Stimulated activated CD8-positive, alpha-beta memory T cell treated with anti-CD3 and anti-CD28 coated beads, Interleukin-12 subunit alpha, Interleukin-12 subunit beta, amount 100 ng/mL, for 24 hours (primary cell): ENCODE data around the gene ACTG1.

Experiments used
- DNase-seq: peaks from one replicate; pipeline ENCODE4 v3.0.0-alpha.2; 2020; ENCODE audit errors: extremely low read depth

Gene ACTG1

DNA sequence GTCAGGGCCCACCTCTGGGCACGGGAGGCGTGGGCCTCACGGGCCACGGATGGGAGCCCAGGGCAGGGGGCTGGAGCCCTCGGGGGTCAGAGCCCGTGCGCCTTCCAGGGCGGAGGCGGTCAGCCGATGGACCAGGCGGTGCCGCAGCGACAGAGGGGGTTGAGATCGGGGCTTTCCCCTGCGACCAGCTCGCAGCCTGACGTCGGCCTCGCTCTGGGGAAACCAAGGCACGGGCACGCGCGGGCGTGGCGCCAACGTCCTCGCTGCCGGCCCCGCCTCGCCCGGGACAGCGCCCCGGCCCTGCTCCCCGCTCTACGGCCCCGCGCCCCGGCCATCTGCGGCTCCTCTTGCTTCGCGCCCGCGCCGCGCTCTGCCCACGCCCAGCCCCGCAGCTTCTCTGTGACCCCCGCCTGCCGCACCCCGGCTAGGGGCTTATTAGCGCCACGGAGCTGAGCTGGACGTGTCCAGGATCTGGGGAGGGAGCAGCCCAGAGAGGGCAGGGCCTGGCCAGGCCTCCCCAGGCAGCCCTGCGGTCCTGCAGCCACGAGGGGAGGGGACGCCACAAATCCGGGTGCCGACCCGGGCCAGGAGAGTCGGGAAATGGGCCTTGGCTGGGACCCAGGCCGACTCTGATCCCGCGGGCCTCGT is 13.5 kb downstream of the ACTG1 start:
- no peak for DNase-seq

DNA sequence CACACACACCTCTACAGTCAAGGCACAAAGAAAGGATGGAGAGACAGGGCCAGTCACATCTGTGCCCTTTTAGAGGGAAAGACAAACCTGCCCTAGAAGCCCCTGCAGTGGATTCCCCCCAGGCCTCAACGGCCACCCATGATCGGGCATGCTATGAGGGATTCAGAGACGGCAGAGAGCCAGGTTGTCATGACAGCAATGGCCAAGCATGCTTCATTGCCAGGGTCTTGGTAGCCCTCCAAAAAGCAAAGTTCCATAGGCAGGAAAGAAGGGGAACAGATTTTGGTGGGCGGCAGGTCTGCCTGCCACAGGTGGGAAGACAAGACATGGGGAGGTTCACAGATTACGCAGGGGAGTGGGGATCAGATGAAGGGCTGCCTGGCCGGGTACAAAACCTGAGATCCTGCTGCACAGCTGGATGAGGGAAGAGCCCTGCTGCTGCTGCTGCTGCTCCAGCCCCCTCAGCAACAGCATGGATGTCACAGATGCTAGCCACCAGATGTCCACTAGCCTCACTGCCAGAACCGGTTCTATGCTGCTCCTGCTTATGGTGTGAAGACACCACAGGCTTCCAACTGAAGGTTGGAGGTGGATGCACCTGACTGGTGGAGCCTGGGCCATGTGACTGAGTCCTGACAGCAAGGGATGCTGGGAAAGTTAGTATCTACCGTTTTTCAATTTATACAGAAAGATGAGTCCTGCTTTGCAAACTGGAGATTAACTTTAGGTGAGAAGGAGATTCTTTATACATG is 17.8 kb downstream of the ACTG1 start:
- no peak for DNase-seq

DNA sequence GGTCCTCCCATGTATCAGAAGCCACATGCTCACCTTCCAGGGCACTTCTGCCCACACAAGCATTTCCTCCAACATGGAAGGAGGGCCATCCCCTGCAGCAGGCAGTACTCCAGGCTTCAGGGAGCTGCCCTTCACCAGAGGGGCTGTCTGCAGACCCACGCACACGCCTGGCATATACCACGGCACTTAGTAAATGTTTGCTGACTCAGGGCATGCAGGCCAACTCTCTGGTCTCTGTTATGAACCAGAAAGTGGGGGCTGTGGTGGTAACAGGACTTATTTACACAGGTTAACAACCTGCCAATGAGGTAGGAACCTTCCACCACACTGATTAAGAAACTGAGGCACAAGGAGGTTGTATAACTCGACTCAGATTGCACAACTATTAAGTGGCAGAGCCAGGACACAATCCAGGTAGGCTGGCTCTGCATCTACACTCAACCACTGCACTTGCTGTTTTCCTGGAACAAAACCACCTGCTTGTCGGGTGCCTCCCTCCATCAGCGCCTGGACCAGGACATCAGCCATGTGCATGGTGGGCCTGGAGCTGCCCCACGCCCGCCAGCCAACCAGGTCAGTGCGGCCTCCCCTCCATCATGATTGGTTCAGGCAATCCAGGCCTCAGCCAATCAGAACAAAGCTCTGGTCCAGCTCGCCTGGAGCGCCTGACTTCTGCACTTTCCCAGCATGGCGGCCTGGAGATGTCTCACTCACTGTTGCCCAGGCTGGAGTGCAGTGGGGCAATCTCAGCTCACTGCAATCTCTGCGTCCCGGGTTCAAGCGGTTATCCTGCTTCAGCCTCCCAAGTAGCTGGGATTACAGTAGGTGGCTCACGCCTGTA is 19.2 kb downstream of the ACTG1 start:
- no peak for DNase-seq

DNA sequence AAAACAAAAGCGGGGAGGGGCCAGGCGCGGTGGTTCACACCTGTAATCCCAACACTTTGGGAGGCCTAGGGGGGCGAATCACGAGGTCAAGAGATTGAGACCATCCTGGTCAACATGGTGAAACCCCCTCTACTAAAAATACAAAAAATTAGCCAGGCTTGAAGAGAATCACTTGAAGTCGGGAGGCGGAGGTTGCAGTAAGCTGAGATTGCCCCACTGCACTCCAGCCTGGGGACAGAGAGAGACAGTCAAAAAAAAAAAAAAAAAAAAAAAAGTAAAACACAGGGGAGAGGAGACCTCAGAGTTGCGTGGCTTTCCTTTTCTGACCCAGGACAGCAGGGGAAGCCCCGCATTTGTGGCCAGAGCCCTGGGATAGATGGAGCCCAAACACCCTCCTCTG is 19.9 kb downstream of the ACTG1 start:
- no peak for DNase-seq

DNA sequence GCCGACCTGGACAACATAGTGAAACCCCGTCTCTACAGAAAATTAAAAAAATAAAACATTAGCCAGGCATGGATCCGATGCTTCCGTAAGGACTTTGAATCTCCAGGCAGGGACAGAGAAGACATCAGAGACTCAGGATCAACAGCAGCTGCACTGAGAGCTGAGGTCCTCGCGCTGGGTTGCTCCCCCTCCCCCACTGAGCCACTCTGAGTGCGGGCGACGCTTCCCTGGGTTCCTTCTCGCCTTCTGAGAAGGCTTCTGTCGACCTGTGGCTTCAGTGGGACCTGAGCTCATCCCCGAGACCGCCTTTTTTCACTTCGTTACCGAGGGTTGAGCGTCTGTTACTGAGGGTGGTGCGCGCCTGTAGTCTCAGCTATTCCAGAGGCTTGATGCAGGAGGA is 20.4 kb downstream of the ACTG1 start:
- no peak for DNase-seq

DNA sequence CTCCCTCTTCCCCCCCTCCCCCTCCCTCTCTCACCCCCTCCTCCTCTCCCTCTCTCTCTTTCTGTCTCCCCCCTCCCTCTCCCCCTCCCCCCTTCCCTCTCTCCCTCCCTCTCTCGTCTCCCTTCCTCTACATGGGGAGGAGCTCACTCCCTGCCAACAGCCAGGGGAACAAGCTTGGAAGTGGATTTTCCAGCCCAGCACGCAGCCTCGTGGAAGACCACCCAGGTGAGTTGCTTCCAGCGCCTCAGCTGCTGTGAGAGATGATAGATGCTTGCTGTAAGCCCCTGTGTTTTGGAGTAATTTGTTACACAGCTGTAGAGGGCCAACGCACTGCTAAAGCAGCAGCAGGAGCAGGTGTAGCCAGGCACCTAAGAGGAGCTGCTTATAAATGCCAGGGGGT is 20.8 kb downstream of the ACTG1 start:
- DNase-seq = no peak

DNA sequence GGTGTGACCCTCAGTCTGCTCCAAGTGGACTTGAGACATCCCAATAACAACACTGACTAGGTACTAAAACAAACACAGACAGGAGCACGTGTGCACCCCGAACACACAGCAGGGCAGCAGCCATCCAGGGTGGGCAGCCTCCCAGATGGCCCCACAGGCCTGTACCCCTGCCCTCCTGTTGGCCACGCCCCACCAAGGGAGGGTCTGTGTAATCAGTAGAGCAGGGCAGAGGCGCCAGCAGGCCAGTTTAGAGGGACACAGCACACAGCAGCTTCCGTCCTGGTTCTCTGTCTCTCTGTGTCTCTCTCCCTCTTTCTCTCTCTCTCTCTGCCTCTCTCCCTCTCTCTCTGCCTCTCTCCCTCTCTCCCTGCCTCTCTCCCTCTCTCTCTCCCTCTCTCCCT is 21.4 kb downstream of the ACTG1 start:
- no peak for DNase-seq

DNA sequence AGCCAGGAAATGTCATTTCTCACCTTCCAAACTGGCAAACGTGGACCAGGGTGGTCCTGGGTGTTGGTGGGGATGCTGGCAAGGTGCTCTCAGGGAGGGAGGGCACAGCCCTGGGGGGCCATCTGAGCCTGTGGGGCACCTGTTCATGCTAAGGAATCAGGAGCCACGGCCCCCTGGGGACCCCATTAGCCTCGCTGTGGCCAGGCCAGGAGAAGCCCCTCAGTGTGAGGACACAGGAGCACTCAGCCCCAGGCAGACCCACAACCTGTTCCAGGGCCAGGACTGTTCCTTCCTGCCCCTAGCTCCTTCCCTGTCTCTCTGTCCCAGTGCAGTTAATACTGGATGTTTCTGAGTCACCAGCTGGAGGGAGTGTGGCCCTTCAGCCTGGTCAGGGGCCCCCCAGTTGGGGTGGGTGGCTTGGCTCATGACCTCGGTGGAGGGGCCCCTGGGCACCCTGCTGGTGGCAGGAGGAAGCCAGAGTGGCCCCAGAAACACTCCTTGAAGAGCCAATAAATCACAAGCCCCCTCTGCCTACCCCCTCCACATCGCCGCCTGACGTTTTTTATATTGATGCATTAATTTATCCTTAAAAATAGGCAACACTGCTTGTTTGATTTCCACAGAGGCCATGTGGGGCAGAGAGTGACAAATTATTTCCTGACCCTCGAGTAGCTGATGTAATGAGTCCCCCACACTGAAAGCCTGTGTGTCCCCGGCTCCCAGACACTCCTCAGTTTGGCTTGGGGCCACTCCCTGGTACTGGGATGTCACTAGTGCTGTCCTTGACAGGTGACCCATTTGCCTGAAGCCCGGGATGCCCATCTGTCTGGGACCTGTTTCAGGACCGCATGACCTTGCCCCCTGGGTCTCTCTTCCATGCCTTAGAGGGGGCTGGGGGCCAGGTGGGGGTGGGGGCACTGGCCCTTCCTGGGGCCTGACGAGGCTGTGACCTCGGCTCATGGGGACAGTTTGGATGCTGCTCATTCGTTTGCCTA is 22.3 kb downstream of the ACTG1 start:
- no peak for DNase-seq

DNA sequence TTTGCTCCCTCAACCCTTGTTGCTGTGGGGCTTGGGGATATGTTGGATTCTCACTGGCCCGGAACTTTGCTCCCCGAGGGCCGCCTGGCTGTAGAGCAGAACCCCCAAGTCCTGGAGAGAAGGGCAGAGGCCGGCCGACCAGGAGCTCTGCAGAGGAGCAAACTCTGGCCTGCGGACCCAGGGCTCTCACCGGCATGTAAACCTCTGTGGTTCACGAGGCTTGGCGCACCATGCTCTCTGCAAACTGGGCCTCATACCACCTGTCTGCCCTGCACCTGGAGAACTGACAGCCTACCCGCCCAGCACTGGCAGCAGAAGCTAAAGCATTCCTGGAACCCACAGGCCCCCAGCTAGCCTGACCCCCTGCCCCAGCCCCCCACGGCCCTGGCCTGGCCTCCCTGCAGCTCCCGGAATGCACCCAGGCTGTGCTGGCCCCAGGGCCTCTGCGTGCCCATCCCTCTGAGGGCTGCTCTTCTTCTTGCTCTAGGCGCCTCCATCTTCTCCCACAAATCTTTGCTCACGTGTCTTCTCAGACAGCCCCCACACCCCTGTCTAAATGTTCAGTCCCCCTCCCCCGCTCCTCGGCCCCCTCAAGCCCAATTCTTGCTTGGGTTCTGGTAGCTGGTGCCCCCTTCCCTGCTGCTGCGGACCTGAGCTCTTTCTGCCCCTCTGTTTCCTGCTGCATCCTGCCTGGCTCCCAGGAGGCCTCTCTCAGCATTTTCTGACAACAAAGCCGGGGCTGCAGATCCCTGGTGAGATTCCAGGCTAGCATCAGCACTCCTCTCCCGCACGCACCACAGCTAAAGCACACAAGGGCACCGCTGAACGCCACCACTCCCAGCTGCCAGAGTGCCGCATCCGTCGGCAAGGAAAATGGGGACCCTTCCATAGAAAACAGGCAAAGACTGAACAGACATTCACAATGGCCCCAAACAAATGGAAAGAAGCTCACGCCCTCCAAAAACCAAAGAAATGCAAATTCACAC is 23.3 kb downstream of the ACTG1 start:
- DNase-seq = no peak

DNA sequence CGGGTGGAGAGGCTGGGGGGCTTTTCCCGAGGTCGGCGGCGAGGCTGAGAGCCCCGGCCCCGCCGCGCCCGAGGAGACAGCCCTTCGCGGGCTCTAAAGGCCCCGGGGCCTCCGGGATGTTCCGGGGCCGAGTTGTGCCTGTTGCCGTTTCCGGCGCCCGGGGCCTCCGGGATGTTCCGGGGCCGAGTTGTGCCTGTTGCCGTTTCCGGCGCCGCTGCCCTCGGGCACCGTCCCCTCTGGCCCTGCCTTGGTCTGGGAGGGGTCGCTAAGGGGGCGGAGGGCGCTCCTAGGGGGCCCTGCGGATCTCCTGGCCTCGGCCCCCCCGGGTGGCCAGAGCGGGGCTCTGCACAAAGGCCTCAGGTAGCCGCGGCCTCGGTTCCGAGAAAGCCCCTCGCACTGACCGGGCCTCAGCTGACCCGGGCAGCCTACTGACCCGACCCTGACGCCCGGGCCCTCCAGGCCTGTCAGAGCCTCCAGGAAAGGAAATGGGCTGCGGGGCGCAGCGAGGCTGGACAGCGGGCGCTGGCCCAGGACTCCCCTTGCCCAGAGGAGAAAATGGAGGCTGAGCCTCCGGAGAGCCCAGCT is 24.2 kb downstream of the ACTG1 start:
- DNase-seq = no peak

DNA sequence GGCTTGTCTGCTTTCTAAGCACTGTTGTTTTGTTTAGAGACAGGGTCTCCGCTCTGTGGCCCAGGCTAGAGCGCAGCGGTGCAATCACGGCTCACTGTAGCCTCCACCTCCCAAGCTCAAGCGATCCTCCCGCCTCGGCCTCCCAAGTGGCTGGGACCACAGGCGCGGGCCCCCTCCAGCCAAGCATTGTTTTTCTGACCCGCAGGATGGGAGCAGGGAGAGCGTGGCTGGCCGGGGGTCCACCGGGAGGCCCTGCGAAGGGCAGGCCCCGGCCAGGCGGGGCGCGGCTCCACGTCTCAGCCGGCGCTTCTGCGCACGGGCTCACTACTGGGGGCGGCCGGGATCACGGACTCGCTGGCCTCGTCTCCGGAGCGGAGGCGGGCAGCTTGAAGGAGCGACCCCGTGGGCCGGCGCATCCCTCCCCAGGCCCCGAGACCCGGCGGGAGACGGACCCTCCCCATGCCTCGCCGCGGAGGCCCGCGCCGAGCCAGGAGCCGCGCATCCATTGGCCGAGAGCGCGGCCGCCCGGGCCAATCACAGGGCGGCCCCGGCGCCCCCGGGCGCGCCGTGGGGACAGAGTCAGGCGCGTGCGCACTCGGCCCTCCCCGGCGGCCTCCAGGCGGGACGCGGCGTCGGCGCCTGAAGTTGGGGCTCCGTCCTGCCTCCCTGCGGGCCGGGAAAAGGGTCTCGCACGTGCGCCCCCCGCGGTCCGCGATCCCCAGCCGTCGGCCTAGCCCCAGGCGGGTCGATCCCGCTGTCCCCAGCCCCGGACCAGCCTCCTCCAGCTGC is 24.9 kb downstream of the ACTG1 start:
- DNase-seq = peak; percentile 58

DNA sequence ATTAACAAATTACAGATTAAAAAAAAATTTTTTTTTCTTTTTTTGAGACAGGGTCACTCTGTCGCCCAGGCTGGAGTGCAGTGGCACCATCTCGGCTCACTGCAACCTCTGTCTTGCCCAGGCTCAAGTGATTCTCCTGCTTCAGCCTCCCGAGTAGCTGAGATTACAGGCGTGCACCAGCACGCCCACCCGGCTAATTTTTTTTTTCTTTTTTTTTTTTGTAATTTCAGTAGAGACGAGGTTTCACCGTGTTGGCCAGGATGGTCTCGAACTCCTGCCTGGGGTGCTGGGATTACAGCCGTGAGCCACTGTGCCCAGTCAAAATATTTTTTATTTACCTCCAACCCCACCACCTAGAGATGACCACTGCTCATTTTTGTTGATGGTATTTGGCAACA is 25.5 kb downstream of the ACTG1 start:
- DNase-seq = no peak

DNA sequence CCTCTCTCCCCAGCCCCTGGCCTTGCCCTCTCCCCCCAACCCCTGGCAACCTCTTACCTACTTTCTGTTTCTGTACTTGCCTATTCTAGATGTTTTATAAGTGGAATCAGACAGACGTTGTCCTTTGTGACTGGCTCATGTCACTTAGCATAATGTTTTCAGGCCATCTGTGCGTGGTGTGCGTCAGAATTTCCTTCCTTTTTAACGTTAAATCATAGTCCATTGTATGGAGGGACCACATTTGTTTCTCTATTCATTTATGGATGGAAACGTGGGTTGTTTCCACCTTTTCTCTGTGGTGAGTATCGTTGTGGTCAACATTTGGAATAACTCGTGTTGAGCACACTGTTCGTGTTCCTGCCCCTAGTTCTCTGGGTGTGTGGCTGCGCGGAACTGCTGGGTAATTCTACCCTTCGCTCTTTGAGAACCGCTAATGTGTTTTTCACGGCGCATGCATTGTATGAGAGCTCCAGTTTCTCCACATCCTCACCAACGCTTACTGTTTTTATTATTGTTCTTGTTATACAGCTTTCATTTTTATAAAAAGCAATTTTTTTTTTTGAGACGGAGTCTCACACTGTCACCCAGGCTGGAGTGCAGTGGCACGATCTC is 26.3 kb downstream of the ACTG1 start:
- DNase-seq = no peak

DNA sequence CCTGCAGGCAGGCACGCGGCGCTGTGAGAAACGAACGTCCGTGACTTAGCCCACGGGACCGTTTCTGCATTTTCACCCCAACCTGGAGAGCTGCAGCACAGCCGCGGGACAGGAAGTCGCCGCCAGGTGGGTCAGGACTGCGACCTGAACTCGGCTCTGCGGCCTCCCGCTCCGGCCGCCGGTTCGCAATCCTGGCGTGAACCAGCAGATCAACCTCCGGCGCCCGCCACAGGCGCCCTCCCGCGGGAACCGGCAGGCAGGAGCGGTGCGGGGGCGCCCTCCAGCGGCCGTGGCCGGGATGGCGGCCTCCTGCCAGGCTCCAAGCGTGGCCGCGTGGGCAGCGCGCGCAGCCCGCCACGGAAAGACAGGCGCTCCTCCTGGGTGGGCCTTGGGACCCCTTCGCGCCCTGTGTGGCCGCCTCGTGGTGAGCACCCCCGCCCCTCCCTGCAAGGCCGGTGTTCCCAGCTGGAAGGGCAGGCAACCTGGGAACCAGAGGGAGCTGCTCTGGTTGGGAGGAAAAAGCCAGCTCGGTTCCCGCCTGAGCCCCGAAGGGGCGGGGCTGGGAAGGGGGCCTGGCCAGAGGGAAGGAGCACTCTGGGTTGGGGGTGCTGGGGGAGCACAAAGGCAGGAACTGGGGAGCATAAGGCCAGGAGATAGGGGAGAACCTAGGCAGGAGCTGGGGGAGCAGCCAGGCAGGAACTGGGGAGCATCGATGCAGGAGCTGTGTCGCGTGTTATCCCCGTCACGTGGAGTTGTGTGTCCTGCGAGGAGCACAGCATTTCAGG is 28.2 kb downstream of the ACTG1 start:
- peak; percentile 59 for DNase-seq

DNA sequence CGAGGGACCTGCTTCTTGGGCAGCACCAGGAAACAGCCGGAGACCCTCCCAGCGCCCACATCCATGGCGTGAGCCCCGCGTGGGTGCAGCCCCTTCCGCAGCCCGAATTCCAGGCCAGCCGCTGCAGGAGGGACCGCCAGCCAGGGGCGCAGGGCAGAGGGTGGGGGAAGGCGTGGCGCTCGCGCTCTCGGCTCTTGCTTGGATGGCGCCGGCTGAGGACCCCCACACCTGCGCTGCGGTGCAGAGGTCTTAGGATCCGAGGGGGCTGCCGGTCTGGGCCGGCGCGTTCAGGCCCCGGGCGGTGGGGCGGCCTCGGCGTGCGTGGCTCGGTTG is 28.8 kb downstream of the ACTG1 start:
- DNase-seq = no peak

DNA sequence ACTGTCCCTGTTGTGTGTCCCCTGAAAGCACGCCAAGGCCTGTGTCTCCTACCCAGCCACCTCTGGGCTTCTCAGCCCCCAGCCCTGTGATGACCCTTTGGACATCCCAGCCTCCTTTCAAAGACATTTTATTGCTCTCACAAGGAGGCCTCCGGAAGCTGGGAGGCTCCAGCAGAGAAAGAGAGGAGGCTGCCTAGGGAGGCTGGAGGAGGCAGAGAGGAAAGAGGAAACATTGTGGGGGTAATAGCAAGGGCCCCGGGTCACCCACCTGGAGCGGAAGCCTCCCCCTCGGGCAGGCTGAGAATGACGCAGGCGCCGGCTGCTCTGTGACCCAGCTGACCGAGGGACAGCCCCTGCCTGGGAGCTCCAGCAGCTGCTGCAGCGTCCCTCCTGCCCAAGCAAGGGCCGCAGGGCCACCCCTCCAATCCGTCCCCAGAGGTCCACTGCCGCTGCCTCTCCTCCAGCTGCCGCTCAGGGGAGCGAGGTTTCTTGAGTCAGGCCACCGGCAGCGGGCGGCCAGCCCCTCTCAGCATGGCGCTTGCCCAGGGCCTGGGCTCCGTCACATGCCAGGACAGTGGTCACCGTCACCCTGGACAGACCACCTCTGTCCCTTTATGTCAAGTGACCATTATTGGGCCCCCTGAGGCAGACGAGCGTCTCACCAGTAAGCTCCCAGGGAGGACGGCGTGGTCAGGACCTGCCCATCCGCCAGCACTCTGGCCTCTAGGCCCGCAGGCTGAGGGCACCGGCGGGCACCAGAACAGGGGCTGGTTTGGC is 29.3 kb downstream of the ACTG1 start:
- DNase-seq = no peak

DNA sequence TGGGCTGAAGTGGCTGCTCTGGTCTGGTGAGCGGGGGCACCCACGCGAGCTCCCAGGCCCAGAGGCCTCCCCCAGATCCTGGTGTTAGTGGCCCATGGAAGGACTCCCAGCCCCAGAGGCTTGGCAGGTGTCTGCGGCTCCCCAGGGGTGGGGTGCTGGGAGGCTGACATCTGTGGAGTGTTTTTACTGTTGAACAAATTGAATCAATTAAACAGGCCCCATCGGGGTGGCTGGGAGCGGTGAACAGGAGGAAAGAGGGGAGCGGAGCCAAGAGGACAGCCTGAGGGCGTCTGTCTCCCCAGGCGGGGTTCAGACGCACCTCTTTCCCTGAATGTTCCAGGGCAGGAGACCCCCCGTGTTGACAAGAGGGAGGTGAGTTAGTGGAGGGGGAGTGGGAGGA is 29.9 kb downstream of the ACTG1 start:
- no peak for DNase-seq
